Right lobe of liver (tissue), 4 donors: ENCODE results near the gene YTHDF1.

ENCODE experiments used
- POLR2A ChIP-seq: fragments of 450-650 bp; IDR thresholded peaks from one replicate; pipeline ENCODE4 v1.6.1; 2017; ENCODE audit warnings: antibody characterized with exemption, mild to moderate bottlenecking
- TF ChIP-seq, protein P1 (sequence below), 4 donors: fragments of 200-600 bp in 3 of 4; fragments of 450-650 bp in 1 of 4; IDR thresholded peaks; one replicate each; pipeline versions ENCODE4 v1.5.1 to v1.8.0; 2016 to 2022; ENCODE audit warnings: antibody characterized with exemption in 4 of 4, mild to moderate bottlenecking in 2 of 4
- donor health status: DM: no; HTN: no; CAD: no.
- donor health status: DM: no; HTN: no; CAD: no.
- donor health status: DM: no; HTN: yes; CAD: no.

DNA sequence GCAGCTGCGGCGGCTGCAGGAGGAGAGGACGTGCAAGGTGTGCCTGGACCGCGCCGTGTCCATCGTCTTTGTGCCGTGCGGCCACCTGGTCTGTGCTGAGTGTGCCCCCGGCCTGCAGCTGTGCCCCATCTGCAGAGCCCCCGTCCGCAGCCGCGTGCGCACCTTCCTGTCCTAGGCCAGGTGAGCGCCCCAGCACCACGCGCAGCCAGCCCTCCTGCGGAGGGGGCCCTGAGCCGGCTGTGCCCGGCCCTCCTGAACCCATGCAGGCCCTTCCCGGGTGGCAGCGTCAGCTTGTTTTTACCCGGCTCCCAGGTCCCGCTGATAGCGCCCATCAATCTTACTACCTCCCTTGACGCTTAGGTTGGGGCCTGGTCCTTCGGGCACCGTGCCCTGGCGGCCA, 23.5 kb upstream of the YTHDF1 start:
- TF ChIP-seq, protein P1, sequence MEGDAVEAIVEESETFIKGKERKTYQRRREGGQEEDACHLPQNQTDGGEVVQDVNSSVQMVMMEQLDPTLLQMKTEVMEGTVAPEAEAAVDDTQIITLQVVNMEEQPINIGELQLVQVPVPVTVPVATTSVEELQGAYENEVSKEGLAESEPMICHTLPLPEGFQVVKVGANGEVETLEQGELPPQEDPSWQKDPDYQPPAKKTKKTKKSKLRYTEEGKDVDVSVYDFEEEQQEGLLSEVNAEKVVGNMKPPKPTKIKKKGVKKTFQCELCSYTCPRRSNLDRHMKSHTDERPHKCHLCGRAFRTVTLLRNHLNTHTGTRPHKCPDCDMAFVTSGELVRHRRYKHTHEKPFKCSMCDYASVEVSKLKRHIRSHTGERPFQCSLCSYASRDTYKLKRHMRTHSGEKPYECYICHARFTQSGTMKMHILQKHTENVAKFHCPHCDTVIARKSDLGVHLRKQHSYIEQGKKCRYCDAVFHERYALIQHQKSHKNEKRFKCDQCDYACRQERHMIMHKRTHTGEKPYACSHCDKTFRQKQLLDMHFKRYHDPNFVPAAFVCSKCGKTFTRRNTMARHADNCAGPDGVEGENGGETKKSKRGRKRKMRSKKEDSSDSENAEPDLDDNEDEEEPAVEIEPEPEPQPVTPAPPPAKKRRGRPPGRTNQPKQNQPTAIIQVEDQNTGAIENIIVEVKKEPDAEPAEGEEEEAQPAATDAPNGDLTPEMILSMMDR (IDR thresholded peaks at IDR 0.05), result no peak
- no peak for TF ChIP-seq POLR2A
